ENCODE measurements around the gene CDC26.
"Not testable (repeated sequence)": the region's sequence is repeated elsewhere in the genome, so short reads cannot be mapped to it uniquely, and the experiment has no call there.

Gene CDC26

DNA sequence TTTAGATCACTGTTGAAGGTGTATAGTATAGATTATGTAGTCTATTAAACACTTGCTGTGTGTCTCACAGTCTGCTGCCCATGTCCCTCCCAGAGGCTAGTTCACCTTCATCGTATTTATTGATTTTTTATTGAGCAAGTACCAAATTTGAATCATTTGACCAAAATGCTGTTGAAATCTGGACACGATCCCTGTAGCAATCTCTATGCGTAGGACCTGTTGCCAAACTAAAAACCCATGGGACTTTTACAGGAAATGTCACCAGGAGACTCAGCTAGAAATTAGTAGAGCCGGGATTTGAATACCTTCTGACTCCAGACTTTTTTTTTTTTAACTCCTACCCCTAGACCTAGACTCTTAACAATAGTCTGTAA, 36.5 kb downstream of the CDC26 start:
- DNase-seq (ENCODE audit: low read depth in 2 of 2) = no peak

DNA sequence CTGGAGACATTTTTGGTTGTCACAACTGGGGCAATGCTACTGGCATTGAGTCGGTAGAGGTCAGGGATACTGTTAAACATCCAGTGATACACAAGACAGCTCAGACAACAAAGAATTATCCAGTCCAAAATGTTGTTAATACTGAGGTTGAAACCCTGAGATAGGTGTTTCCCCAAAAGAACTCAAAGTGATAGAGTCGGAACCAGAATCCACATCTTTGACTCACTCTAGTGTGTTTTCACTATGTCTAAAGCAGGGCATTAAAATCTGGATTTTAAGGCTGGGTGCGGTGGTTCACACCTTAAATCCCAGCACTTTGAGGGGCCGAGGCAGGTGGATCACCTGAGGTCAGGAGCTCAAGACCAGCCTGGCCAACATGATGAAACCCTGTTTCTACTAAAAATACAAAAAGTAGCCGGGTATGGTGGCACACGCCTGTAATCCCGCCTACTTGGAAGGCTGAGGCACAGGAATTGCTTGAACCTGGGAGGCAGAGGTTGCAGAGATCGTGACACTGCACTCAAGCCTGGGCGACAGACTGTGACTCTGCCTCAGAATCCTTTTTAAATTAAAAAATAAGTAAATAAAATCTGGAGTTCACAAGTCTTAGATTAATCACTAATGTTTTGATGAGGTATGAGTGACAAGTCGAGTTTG, 37.0 kb downstream of the CDC26 start:
- DNase-seq (ENCODE audit: low read depth in 2 of 2) = no peak

DNA sequence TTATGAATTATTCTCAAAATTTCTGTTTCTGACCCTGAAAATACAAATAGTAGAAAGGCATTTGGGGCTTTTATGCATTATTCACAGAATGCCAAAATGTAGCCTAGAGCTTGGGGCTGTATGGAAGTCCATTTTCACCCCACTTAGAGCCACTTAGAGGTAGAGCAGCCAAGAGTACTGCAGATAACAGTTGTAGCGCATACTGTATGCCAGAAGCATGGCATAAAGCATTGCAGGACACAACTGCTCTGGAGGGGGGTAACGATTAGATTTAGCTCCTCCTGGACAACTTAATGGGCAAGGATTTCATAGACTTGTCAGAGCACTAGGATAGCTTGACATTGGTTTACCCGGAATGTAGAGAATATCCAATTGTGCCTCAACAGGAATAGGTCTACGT, 38.3 kb downstream of the CDC26 start:
- no peak for DNase-seq (ENCODE audit: low read depth in 2 of 2)

DNA sequence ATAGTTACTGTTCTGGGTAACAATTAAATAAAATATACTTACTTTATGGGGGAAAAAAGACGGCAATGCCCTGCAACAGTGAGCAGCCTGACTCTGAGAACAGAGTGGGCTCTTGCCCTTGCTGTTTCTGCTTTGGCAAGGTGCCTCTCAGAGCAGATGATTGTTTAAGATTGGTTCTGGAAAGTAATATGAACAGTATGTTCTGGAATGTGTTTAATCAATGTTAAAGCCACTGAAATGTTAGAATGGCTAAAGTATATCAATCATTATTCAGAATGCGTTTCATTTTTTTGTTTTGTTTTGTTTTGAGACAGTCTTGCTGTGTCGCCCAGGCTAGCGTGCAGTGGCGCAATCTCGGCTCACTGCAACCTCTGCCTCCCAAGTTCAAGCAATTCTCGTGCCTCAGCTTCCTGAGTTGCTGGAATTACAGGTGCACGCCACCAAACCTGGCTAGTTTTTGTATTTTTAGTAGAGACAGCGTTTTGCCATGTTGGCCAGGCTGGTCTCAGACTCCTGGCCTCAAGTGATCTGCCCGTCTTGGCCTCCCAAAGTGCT, 39.6 kb downstream of the CDC26 start:
- DNase-seq (ENCODE audit: low read depth in 2 of 2) = not testable (repeated sequence)

DNA sequence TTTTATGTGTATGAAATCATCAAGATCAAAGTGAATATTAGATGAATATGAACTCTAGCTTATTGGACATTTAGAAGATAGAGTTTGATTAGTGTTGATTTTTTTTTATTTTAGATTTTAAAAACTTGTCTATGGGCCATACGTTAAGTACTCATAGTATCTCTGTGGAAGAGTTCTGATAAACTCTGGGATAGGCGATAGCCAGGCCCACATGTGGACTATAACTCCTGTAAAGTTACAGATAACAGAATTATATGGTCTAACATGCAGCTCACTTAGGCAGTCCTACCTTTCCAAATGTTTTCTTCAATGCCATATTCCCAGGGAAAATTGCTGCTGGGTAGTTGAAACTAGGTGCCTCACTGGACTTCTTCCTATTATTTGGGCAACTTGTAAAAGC, 43.7 kb downstream of the CDC26 start:
- DNase-seq (ENCODE audit: low read depth in 2 of 2) = no peak

DNA sequence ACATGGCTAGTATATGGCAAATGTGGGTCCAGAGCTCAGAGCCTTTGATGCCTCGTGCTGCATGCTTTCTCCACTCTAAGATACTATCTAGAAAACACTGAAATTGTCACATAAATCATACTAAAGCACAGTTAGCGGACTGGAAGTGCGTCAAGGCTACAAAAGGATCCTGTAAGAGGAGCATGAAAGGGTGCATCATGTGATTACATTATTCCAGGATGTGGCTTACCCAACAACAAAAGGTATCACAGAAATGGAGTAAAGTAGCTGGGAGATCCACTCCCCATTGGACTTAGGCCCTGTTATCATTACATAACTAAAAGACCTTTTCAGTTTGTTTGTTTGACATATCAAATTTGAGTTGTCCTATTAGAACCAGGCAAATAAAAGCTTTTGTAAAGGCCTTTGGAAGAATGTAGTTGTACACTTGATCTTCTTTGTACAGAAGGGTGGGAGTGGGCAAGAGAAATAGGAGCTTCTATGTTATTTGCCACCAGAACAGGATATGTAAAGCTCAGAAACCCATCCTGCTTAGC, 47.2 kb downstream of the CDC26 start:
- DNase-seq (ENCODE audit: low read depth in 2 of 2) = no peak

DNA sequence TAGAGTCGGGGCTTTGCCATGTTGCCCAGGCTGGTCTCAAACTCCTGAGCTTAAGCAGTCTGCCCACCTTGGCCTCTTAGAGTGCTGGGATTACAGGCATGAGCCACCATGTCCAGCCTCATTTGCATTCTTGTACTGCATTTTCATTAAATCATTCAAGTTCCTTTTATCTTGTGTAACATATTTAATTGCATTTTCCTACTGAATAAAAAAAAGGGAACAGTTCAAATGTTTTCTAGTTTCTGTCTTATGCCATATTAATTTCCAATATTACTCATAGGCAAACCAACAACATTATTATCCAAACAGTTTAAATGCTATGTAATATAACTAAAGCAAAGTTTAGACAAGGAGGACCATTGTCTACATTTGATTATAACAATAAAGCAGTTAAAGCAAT, 47.9 kb downstream of the CDC26 start:
- no peak for DNase-seq (ENCODE audit: low read depth in 2 of 2)

DNA sequence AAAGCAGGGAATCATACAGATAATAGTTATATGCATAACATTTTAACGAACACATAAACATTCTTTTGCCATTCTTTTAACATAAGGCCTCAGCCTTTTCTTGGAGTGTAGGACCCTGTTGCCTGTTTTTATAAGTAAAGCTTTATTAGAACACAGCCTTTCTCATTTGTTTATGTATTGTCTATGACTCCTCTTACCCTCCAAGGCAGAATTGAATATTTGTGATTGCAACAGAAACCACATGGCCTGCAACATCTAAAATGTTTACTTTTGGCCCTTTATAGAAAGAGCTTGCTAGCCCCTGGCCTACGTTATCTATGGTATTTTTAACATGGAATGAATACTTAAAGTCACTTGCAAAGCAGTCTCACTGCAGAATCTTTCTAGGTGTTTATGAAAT, 51.4 kb downstream of the CDC26 start:
- no peak for DNase-seq (ENCODE audit: low read depth in 2 of 2)

DNA sequence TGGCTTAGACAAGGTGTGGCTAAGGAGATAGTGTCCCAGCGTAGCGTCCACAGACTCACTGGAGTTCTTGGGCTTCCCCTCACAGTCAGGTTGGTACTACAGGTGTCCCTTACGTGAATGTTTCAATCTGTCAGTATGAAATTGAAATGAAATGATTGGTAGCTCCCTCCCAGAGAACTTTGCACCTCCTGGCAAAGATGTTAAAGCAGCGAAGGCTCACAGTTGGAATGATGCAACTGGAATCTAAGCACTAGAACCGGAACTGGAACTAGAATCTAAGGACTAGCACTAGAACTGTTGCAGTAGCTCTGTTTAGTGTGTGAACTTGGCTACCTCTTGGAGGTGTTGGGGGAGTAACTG, 52.9 kb downstream of the CDC26 start:
- DNase-seq (ENCODE audit: low read depth in 2 of 2) = no peak

DNA sequence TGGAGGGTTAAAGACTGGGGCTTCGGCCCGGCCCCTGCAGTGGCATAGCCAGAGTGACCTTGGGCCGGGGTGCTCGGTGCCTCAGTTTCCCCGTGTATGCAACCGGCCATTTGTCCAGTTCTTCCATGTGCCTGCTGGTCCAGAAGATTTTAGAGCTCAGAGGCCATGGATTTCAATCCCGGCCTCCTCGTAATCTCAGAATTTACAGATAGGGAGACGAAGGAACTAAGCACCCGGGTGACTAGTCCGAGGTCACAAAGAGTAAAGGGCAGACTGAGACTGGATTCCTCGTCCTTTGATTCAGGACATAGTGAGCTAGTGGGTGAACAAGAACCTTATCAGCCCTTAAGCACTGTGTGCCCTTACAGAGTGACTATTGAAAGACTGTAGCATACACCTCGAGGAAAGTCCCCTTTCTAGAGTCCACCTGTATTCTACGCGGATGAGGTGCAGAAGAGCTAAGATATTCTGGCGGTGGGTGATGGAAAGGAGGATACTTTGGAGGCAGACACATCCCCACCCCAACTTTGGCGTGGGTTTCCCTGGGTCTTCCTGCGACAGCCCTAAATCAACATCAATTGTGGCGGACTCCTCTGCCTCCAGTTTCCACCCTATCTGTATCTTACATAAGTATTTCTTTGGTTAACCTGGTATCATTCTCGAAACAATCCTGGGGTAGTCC, 53.4 kb downstream of the CDC26 start:
- no peak for DNase-seq (ENCODE audit: low read depth in 2 of 2)

DNA sequence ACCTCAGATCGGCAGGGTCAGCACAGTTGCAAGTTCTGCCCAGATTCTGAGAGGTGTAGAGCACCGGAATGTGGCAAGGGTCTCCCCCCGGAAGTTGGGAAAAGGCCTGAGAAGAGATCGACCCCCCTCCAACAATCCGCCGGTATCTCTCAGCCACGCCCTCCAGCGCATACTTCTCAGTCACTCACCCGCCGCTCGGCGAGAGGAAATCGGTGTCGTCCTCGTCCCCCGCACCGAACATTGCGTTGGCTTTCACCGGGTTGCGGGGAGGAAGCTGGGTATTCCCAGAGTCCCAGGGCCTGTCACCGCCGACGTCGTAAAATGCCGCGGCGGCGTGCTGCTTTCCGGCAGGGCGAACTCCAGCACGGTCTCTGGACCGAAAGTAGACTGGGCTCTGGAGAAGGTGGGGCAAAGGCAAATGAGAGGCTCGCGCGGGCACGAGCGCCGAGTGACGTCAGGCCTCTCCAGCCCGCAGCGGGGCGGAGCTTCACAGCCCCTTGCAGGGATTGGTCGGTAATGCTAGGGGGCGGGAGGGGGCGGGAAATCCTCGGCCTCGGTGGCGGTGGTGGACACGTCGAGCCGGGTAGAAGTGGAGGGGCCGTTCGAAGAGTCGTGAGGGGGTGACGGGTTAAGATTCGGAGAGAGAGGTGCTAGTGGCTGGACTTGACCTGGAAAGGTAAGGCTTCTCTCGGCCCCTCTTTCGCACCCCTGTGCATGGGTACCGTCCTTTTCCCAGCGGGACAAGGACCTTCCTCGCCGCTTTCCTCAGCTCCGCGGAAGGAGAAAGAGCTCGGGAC, 54.2 kb downstream of the CDC26 start, which contains the start of the genes FKBP15 and SLC31A1:
FKBP15 (minus strand) TSS at position 275 of the 797 bp plus-strand sequence; CDS start at position 241, 34 bp downstream.
SLC31A1 (plus strand) TSS at position 542 of the 797 bp plus-strand sequence. CDS start 34,605 bp downstream, outside the sequence.
- DNase-seq (ENCODE audit: low read depth in 2 of 2) = peak; percentile 96 to 97

DNA sequence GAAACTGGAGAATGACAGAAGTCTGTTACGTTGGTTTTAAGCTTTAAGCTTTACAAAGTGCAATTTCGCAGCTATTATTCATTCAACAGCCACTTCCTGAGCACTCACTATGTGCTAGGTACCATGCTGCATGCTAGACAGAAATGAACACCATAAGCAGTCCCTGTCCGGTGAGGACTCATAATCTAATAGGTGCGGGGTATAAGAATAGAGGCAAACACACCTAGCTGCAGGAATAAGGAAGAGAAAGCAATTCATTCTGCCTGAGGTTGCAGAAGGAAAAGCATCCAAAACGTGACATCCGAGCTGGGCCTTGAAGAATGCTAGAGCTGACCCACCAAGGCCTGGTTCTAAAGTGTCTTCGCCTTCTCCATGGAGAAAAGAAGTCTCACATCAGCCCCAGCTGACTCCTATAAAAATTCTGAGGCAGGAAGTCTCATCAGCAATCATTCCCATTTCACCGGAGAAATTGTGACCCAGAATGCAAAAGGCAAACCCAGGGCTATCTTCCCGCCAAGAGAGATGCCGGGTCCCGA, 54.8 kb downstream of the CDC26 start:
- DNase-seq (ENCODE audit: low read depth in 2 of 2) = no peak

DNA sequence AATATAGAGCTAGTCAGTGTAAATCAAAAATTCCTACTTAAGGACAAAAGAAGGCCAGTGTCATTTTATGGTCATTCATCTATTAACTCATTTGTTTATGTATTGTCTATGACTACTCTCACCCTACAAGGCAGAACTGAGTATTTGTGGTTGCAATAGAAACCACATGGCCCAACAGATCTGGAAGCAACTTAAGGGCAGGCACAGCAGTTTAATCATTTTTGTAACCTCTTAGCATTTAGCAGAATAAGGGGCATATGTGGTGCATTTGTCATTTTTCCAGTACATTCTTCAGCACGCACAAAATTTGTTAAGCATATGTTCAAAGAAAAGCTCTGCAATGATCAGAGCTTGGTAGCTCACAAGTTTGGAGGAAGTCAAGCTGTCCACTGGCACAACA, 55.4 kb downstream of the CDC26 start:
- no peak for DNase-seq (ENCODE audit: low read depth in 2 of 2)

DNA sequence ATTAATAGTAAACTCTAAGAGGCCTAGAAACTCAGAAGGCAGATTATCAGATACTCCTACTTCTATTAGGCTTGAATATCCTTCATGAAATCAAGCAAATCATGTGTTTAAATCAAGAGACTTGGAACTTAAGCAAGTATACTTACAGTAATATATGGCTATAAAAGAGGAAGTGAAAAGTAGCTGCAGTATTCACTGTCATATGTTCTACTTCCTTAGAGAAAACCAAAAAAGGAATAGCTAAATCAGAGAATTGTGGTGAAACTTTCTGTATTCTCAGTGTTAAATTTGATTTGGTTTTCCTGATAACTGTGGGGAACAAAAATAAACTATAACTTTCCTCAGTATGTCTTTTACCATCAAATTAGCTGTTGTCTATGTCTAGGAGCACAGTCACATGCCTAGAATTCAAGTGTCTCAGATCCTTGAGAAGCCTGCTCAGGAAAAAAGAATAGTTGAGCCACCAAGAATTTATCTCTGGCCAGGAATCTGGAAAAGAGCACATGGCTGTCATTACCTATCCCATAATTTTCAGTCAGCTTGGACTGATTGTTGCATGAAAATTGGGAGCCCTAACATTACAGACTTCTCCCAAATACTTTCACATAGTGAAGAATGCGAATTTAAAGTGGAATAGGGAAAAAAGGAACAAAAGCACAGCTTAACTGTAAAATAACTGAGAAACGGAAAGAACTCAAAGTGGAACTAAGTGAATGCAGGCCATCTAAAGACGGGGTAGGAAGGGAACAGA, 56.0 kb downstream of the CDC26 start:
- no peak for DNase-seq (ENCODE audit: low read depth in 2 of 2)

All from fibroblast of skin of left biceps (primary cell).